COLO829 (cell line): ENCODE data around the gene PLEKHH3.
"Not testable (repeated sequence)": the region's sequence is repeated elsewhere in the genome, so short reads cannot be mapped to it uniquely, and the experiment has no call there.

Source experiments
- DNase-seq: peaks from one replicate; pipeline ENCODE4 v3.0.0; 2012; ENCODE audit warnings: low spot score

The PLEKHH3 gene

DNA sequence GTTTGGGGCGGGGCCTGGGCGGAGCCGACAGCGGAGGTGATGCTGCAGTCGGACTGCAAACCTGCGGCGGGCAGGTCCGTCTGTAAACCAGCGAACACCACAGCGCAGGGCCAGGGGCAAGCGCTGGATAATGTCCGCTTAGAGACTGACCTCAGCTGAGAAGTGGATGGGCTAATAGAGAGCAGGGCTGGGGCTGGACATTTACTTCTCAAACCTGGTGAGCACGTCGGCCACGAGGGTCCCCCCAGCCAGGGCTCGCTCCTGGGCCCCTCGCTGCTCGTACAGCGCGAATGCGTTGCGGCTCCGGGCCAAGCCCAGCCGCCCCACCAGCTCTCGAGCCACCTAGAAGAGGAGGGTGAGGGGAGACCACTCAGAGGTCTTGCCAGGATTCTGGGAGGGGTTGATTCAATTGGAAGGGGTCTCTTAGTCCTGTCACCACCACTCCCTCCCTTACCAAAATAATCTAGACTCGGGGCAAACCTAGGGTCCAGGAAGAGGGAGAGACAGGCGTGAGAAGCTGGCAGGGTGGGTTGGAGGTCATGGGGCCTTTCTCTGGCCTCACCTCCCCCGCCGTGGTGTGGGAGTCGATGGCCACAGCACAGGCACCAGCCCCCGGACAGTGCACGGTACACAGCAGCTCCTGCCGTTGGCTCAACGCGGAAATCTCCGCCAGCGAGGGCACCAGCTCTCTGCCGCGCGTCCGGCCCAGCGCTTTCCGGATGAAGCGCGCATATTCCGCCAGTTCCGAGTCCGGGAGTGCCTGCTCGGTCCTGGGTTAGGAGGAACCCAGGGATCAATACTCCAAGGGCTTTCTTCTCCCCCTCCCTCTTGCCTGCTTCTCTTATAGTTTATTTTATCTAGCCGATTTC is 5.8 kb downstream of the PLEKHH3 start:
- DNase-seq = no peak

DNA sequence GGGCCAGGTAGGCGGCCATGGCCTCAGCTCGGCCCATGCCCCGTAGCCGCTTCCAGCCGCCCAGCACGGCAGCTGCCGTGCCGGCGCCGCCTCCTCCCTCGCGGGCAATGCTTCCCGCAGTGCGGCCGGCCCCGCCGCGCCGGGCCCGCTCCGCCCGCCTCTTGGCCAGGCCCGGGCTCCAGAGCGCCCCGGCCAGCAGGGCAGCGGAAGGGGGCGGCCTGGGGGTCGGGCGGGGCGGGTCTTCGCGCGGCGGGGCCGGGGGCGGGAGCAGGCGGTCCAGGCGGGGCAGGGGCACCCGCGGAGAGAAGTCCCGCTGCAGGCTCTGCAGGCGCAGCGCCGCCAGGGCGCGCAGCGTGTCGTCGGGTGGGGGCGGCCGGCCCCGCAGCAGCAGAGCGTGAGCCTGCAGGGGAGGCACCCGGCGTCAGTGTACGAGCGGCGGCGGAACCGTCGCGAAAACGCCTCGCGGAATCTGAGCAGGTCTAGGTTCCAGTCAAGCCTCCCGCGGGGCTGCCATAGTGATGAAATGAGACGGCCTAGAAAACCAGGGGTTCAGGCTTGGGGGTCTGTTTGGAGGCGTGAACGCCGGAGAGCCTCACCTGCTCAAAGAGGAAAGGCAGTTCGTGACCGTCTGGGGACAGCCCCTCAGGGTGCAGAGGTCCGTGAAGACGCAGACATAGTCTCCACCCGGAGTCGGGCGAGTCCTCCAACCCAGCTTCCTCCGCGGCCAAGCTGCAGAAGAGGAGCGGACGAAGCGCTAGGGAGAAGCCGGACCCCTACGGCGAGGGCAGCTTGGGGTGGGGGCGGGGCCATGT is 6.6 kb downstream of the PLEKHH3 start:
- DNase-seq = no peak

DNA sequence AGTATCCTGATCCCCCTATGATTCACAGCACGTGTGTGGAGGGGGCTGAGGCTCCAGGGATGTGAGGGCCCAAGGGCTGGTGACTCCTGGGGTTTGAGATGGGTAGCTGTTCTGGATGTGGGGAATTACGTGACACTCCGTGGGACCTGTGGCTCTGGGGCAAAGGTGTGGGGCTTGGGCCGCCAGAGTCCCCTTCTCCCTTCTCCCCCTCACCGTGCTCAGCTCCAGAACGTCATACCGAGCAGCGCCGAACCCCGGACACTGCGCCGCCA is 7.2 kb downstream of the PLEKHH3 start:
- DNase-seq = no peak

DNA sequence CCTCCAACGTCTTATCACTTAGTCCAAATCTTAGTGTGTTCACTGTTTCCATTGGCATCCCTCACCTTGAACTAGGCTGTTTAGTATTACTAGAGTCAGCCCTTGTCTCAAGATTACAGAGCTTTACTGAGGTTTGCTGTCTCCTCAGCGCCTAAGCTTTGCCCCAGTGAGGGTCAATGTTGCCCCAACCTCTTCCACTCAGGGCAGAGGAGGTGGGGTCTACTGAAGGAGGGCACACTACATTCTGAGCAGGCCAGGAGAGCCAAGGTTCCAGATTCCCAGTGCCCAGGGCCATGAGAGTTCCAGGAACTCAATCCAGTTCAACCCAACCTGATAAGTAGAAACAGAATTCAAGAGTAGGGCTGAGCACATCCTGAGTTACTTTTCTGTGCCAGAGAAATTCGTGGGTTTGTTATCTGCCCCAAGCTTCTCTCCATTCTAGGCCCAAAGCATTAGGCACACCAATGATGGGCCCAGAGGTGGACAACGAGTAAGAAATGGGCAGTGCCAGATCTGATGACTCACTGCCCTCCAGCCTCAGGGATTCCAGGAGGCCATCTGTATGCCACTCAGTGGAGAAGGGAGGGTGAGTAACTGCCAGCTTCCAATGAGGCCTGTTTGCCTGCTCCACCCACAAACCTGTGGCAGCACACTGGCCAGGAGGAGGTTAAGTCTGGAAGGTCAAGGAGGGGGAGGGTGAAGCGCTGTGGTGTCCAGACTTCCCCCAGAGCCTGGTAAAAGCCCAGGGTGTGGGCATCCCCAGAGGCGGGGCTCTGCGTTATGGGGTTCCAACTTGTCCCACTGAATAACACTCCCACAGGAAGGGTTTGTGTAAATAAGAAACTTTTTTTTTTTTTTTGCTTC is 9.5 kb downstream of the PLEKHH3 start:
- DNase-seq = peak; percentile 95

DNA sequence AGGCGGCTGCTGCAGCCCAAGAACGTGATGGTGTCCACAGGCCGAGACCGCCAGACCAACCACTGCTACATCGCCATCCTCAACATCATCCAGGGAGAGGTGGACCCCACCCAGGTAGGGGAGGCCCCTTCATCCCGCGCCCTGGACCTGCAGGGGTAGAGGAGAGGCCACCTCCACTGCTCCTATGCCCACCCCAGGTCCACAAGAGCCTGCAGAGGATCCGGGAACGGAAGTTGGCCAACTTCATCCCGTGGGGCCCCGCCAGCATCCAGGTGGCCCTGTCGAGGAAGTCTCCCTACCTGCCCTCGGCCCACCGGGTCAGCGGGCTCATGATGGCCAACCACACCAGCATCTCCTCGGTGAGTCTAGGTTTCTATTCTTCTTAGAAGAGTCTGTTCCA is 10.7 kb downstream of the PLEKHH3 start:
- not testable (repeated sequence) for DNase-seq

DNA sequence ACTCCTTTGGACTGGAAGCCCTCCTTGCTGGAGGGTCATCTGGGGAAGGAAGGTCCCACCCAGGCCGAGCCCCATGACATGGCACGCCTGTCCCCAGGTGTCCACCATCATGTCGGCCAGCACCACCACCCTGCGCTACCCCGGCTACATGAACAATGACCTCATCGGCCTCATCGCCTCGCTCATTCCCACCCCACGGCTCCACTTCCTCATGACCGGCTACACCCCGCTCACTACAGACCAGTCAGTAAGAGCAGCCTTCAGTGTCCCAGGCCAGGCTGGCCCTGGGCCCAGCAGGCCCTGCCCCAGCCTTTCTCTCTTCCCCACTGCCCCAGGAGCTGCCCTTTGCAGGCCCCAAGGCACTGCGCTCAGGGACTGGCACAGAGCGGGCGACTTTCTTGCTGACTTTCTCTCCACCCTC is 11.2 kb downstream of the PLEKHH3 start:
- no peak for DNase-seq

DNA sequence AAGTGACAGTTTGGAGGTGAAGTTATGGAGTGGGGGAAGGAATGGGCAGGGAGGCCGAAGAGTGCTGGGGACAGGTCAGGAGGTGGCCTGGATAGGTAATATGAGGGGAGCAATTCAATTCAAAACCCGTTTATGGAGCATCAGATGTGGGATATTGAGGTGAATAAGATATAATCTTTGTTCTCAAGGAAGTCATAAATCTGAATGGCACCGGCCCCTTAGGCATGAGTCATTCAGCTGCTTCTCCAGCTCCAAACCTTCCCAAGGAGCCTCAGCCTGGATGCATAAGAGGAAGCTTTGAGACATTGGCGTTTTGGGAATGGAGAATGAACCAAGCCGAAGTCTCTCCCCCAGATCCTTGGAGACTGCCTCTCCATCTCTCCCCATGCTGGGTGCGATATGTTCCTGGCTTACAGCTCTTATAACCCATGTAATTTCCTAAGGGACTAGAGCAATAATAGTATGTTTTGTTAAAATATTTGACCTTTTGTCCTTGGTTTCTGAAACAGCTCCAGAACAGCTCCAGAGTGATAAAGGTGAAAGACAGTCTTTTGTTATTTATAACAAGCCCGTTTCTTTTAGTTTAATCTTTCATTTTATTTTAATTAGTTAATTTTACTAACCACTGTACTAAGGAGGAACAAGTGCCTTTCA is 16.0 kb downstream of the PLEKHH3 start:
- peak; percentile 74 for DNase-seq

DNA sequence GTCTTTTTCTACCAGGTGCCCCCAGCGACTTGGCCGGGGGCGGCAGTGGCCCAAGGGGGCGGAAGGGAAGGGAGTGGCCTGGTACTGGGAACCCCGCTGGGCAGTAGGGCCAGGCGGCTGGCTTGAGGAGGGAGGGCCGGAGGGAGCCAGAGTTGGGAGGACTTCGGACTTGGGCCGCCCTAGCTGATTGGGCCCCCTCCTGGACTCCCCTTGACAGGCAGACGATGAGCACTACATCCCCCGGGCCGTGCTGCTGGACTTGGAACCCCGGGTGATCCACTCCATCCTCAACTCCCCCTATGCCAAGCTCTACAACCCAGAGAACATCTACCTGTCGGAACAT is 16.9 kb downstream of the PLEKHH3 start:
- DNase-seq = not testable (repeated sequence)

DNA sequence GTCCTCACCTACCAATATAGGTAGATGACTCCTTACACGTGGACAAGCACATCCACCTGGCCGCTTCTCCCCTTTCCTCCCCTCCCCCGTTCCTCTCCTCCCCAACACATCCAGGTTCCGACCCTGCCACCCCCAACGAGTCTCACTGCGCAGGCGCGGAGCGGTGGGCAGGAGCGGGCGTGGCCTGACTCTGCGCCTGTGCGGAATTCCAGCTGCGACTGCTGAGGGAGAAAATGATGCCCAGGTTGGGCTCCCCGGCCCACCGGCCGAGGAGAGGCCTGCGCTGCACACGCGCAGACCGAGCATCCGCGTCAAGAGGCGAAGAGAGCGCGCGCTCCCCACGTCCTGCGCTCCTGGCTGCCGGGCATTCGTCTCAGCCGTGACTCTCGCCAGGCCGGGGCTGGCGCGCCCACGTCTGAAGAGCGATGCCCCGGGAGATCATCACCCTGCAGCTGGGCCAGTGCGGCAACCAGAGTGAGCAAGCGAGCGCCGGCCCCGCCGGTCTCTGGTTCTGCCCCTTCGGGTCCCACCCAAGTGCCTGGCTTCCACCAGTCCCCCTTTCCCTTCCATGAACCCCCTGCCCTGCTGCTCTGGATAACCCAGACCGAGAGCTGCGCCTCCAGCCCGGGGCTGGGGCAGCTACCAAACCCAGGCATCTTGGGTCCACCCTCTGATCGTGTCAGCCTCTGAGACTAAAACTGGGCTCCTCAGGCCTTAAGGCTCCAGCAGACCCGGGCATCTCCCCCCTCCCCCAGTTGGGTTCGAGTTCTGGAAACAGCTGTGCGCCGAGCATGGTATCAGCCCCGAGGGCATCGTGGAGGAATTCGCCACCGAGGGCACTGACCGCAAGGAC is 17.5 kb downstream of the PLEKHH3 start, which contains the start of gene TUBG2:
Gene TUBG2 (plus strand): TSS at position 206 of the 853 bp plus-strand sequence. CDS start 220 bp downstream, at position 426.
- DNase-seq = peak; percentile 99

DNA sequence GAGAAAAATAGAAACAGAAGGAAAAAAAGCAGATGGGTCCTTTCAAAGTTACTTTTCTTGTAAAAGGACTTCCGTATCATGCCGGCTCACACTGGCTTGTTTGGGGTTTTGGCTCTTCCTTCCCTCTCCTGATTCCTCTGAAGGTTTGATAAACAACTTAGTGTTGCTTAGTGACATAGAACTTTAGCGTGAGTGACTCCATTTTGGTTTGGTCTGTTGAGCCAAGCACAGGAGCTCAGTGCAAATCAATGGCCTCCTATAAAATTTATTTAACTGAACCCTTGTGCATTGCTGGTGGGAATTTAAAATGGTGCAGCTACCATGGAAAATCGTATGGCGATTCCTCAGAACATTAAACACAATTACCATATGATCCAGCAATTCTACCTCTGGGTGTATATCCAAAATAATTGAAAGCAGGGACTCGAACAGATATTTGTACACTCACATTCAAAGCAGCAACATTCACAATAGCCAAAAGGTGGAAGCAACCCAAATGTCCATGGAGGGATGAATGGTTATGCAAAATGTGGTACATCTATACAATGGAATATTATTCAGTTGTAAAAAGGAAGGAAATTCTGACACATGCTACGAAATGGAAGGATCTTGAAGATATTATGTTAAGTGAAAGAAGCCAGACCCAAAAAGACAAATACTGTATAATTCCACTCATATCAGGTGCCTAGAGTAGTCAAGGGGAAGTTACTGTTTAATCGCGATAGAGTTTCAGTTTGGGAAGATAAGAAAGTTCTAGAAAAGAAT is 18.8 kb downstream of the PLEKHH3 start:
- DNase-seq = no peak

DNA sequence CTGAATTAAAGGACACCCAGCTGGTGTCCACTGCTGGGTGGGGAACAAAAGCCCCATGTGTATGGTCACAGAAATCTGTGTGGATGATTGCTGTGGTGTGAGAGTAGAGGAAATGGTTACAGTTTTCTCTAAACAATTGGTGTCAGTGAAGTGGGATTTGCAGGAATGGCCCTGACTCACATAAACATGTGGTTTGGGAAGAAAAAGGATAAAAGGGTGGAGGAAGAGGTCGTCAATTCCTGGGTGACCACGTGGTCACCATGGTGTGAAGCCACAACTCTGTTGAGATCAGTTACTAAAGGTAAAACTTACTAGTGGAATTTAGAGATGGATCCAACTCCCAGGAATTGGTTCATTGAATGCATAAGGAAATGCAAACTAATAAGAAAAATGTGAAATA is 21.3 kb downstream of the PLEKHH3 start:
- no peak for DNase-seq

DNA sequence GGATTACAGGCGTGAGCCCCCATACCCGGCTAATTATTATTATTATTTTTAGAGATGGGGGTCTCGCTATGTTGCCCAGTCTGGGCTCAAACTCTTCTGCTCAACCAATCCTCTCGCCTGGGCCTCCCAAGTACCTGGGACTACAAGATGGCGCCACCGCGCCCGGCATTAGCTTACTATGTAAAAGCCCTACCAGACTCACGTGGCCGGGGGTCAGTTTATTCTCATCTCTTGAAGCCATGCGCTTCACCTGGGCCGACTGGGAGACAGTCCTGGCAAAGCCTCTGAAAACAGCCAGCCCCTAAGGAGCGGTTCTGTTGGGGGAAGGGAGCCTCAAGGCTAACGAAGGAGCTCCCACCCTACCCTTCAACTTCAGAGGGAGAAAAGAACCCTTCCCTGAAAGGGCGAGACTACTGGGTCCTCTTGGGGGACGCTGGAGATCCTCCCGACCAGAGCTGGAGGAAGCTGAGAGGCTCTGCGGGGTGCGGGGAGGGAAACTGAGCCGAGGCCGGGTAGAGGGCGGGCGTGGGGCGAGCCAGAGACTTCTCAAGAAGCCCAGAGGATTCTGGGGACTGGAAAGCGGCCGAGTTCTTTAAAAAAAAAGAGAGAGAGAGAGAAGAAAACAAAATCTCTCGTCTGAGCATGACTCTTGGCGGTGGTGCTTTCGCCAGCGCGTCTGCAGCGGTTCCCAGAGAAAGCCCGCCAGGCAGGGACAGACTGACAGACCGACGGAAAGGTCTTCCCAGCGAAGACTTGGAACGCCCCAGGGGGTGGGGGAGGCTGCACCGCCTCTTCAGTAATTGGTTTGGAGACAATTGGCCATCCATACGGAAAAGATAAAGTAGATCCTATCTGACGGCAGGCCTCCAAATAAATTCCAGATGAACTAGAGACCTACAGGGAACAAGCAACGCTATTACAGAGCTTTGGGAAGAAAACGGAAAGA is 23.3 kb downstream of the PLEKHH3 start:
- DNase-seq = no peak

DNA sequence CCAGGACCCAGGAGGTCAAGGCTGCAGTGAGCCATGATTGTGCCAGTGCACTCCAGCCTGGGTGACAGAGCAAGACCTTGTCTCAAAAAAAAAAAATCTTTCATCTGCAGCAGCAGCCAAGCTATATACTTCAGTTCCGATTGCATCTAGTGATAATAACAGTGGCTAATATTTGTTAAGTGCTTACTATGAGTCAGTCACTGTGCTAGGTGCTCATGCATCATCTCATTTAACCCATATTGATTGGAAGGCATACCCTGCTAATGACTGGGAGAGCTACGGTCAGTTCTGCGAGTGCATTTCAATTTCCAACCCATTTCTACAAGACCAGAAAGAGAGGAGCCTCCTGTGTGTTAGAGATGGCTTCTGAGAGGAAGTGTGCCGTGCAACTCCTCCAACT is 25.4 kb downstream of the PLEKHH3 start:
- no peak for DNase-seq

DNA sequence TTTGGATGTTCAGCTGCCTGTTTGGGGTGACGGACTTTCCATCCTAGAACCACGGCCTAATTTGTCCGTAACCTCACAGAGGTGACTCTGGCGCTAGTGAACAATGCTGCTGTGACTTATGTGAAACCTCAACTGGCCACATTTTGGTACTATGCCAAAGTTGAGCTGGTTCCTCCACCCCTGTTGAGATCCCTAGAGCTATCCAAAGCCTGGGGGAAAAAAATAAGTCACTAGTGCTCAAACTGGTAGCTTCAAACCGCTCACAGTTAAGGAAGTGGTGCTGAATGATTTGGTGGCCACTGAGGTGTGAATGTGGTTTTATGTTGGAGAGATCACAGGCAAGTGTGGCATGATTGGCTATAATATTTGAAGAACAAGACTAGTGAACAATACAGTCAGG is 29.0 kb downstream of the PLEKHH3 start:
- no peak for DNase-seq

DNA sequence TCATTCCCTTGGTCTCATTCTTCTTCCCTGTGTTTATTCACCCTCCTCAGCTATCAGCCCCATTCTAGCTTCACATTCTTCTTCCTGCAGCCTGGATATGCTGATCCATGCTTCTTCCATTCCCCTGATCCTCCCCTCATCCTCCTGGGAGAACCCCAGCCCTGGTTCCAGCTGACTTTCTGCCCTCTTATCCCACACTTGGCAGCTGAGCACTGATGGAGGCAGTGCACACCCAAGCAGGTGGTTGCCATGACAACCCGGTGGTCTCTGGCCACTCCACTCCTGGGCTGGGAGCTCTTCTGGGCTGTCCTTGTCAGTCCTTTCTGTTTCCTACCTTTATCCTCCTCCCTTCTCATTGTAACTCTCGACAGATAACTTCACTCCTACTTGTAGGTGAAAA is 34.5 kb downstream of the PLEKHH3 start:
- DNase-seq = no peak

DNA sequence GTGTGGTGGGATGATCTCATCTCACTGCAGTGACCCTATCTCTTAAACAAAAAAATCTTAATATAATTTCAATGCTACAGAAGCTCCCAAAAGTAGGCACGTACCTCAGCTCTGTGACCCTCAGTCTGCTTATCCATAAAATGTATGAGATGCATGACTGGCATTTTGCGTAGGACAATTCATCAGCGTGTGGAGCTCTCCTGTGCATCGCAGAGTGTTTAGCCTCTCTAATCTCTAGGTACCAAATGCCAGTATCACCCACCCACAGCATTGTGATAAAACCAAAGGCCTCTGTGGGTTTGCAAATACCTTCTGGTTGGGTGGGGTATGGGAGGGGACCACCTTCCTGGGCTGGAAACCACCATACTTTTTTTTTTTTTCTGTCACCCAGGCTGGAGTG is 36.7 kb downstream of the PLEKHH3 start:
- no peak for DNase-seq

DNA sequence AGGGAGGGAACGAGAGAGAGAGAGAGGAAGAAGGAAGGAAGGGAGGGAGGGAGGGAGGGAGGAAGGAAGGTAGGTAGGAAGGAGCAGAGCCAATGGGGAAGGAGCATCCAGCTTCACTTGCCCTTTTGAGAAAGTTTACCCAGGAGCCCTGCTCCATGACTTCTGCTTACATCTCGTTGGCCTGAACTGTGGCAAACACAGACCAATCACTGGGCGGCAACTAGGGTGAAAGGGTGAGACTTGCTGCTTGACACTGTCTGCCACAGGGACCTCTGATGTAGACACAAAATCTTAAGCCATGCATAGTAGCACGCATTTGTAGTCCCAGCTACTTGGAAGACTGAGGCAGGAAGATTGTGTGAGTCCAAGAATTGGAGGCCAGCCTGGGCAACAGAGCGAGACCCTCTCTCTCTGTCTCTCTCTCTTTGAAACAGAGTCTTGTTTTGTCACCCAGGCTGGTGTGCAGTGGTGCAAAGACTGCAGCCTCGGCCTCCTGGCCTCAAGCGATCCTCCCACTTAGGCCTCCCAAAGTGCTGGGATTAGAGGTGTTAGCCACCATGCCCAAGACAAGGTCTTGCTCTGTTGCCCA is 37.2 kb downstream of the PLEKHH3 start:
- DNase-seq = no peak

DNA sequence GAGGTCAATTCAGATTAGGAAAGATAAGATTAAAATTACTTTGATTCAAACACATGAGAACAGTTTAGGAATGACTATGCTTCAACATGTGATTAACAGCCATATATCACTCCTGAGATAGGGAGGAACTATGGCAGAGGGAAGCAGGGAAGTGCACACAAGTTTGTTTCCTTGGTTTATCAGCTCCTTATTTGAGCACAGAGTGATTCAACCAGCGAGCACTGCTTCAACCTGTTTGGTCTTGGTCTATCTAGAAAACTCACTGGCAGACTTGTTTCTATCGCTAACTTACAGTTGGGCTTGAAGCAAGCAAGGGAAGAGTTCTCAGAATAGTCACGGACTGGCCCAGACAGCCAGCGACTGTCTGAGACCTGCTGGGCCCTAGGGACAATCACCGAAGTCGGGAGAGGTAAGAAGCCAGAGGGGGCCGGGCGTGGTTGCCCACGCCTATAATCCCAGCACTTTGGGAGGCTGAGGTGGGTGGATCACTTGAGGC is 43.8 kb downstream of the PLEKHH3 start:
- no peak for DNase-seq
